ENCODE results near the gene PLPP2.

GRCh38 chr19:306151-306900 is 15.1 kb upstream of the PLPP2 start:
- TF ChIP-seq CTCF (optimal IDR thresholded peaks at IDR 0.05 in 1 of 3, IDR thresholded peaks at IDR 0.05 in 1 of 3, conservative IDR thresholded peaks at IDR 0.05 in 1 of 3; ENCODE audit: extremely low read depth in 1 of 3, insufficient read depth in 2 of 3, low read length in 3 of 3) (no peak), EZH2 (IDR thresholded peaks at IDR 0.05; ENCODE audit: low read length) (no peak)
